SU-DHL-6 (cell line): ENCODE results near the gene ESYT2.
"Not testable (repeated sequence)": the region's sequence is repeated elsewhere in the genome, so short reads cannot be mapped to it uniquely, and the experiment has no call there.

Experiments
- H2AFZ ChIP-seq: fragments of 200-600 bp; sonication (generic); 2 replicates; pipeline ENCODE4 v1.6.1; 2014; ENCODE audit warnings: low read depth, mild to moderate bottlenecking, moderate library complexity, mixed read lengths, antibody characterized with exemption, low read length; ENCODE audit not compliant: severe bottlenecking
- H3F3A ChIP-seq: fragments of 200-600 bp; shearing (Covaris generic); 2 replicates; pipeline ENCODE4 v1.6.0; 2016; ENCODE audit warnings: antibody characterized with exemption, mild to moderate bottlenecking; ENCODE audit not compliant: insufficient read depth
- H3K27ac ChIP-seq: fragments of 200-600 bp; sonication (generic); 2 replicates; pipeline ENCODE4 v1.5.1; 2016; ENCODE audit warnings: low read depth, mild to moderate bottlenecking, low read length, moderate library complexity, mixed read lengths
- H3K27me3 ChIP-seq: fragments of 200-600 bp; sonication (generic), shearing (Covaris generic); 2 replicates; pipeline ENCODE4 v1.6.0; 2014; ENCODE audit warnings: mild to moderate bottlenecking, low read length
- H3K36me3 ChIP-seq: fragments of 200-600 bp; sonication (generic); 2 replicates; pipeline ENCODE4 v1.6.1; 2014; ENCODE audit warnings: mild to moderate bottlenecking, low read length, mixed read lengths
- H3K4me2 ChIP-seq: fragments of 300-600, 200-600 bp; shearing (Covaris generic), sonication (generic); 2 replicates; pipeline ENCODE4 v1.6.0; 2014; ENCODE audit warnings: low read length, low read depth, mild to moderate bottlenecking; ENCODE audit not compliant: poor library complexity, severe bottlenecking
- H3K4me3 ChIP-seq: fragments of 200-600 bp; sonication (generic); 2 replicates; pipeline ENCODE4 v1.5.1; 2014; ENCODE audit warnings: antibody characterized with exemption, low read length, mild to moderate bottlenecking, mixed read lengths; ENCODE audit not compliant: insufficient read depth, poor library complexity, severe bottlenecking
- H3K79me2 ChIP-seq: fragments of 200-600 bp; sonication (generic); 2 replicates; pipeline ENCODE4 v1.6.1; 2014; ENCODE audit warnings: mild to moderate bottlenecking, low read length, moderate library complexity; ENCODE audit not compliant: insufficient read depth
- H3K9ac ChIP-seq: fragments of 200-600 bp; sonication (generic); 2 replicates; pipeline ENCODE4 v1.7.0; 2014; ENCODE audit warnings: mild to moderate bottlenecking, low read length
- H3K9me2 ChIP-seq: fragments of 200-600 bp; sonication (generic); replicated peaks from 2 replicates; pipeline ENCODE4 v1.6.1; 2014; ENCODE audit warnings: low read length; ENCODE audit not compliant: insufficient read depth
- H3K9me3 ChIP-seq: fragments of 200-600 bp; sonication (generic); 2 replicates; pipeline ENCODE4 v1.6.1; 2014; ENCODE audit warnings: low read length, mixed read lengths; ENCODE audit not compliant: insufficient read depth
- H4K20me1 ChIP-seq: fragments of 200-600 bp; sonication (generic); 2 replicates; pipeline ENCODE4 v1.6.1; 2014; ENCODE audit warnings: low read depth, mild to moderate bottlenecking, antibody characterized with exemption, low read length, moderate library complexity, mixed read lengths
- CTCF ChIP-seq: fragments of 200-600 bp; sonication (generic); IDR thresholded peaks from one replicate; pipeline ENCODE4 v1.5.1; 2017; ENCODE audit warnings: antibody characterized with exemption, mild to moderate bottlenecking, low read length, moderate library complexity; ENCODE audit not compliant: insufficient read depth, poor library complexity, severe bottlenecking
- EZH2phosphoT487 ChIP-seq: fragments of 200-600 bp; sonication (generic), shearing (Covaris generic); conservative IDR thresholded peaks from 2 replicates; pipeline ENCODE4 v1.6.1; 2018; ENCODE audit warnings: mild to moderate bottlenecking, antibody characterized with exemption, low read length, moderate library complexity, mixed read lengths

The ESYT2 gene

DNA sequence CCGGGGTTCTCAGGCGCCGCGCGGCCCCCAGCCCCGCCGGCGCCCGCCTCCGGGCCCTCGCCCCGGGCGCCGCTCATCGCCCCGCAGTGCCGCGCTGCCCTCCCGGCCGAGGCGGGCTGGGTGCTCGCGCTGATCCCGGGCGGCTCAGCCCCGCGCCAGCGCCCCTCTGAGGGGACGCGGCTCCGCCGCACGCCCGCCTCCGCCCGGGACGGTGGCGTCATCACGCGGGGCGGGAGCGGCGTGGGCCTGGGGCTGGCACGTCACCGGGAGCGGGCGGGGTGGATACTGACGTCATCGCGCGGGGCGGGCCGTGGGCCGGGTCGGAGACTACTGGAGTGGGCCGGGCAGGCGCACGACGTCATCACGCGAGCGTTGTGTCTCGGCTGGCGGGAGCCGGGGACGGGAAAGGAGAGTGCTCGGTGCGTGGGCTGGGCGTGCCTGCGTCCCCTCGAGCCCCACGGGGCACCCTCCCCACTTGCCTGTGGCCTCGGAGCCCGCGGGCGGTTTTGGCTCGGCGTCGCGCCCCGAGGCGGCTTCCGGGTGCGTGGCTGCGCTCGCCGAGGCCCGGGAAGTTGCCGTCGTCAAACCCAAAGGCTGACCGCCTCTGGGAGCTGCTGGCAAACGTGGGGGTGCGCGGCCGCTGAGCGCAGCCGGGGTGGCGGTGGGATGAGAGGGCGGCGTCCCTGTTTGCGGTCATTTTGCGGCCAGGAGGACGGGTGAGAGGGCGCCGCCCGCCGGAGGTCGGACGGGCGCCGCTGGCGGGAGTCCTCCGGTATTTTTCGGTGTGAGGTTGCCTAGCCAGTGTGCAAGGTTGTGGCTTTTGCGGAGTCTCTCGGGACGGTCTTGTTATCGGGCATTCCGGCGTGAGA is at the start of gene ESYT2:
ESYT2 (minus strand) TSS at position 168 of the 869 bp plus-strand sequence; CDS start at position 77, 91 bp downstream.
- H3F3A ChIP-seq, result no peaks in the 10 kb centered on the region; the same call in 1 of the 2 replicates
- peak within 1 kb of the TSS; percentile 84 for H2AFZ ChIP-seq
- peak within 1 kb of the TSS; percentile 74 for H3K4me2 ChIP-seq
- H3K9me2 ChIP-seq, result no peaks in the 10 kb centered on the region
- peak within 1 kb of the TSS; percentile 67 for H3K27ac ChIP-seq
- peak within 1 kb of the TSS; percentile 78 for H3K4me3 ChIP-seq
- H3K9ac ChIP-seq, result peak within 1 kb of the TSS; percentile 87
- no peaks in the 10 kb centered on the region for H3K27me3 ChIP-seq
- no peaks in the 10 kb centered on the region for H3K36me3 ChIP-seq
- TF ChIP-seq EZH2phosphoT487 (no peak), CTCF (no peak)
- no peaks in the 10 kb centered on the region; the same call in 1 of the 2 replicates for H4K20me1 ChIP-seq
- peaks cover 15% of the 10 kb centered on the region for H3K79me2 ChIP-seq
- no peaks in the 10 kb centered on the region for H3K9me3 ChIP-seq

DNA sequence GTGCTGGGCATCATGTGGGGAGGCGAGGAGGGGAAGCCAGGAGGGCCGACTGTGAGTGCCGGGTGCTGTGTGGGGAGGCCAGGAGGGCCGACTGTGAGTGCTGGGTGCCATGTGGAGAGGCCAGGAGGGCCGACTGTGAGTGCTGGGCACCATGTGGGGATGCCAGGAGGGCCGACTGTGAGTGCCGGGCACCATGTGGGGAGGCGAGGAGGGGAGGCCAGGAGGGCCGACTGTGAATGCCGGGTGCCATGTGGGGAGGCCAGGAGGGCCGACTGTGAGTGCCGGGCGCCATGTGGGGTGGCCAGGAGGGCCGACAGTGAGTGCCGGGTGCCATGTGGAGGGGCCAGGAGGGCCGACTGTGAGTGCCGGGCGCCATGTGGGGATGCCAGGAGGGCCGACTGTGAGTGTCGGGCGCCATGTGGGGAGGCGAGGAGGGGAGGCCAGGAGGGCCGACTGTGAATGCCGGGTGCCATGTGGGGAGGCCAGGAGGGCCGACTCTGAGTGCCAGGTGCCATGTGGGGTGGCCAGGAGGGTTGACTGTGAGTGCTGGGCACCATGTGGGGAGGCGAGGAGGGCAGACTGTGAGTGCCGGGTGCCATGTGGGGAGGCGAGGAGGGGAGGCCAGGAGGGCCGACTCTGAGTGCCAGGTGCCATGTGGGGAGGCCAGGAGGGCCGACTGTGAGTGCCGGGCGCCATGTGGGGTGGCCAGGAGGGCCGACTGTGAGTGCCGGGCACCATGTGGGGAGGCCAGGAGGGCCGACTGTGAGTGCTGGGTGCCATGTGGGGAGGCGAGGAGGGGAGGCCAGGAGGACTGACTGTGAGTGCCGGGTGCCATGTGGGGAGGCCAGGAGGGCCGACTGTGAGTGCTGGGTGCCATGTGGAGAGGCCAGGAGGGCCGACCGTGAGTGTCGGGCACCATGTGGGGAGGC is 49.1 kb upstream of the ESYT2 start:
- not testable (repeated sequence) for H2AFZ ChIP-seq, H3K4me2 ChIP-seq, H3K4me3 ChIP-seq, H3F3A ChIP-seq, H3K79me2 ChIP-seq, H3K9me2 ChIP-seq, H3K9ac ChIP-seq, H3K9me3 ChIP-seq, H4K20me1 ChIP-seq, H3K36me3 ChIP-seq, H3K27me3 ChIP-seq, H3K27ac ChIP-seq

- H3F3A ChIP-seq, result no peaks in the 10 kb centered on the region
- H3K27me3 ChIP-seq, result no peaks in the 10 kb centered on the region
- H3K27ac ChIP-seq, result no peak overlapping the region
- no peaks in the 10 kb centered on the region for H4K20me1 ChIP-seq
- no peaks in the 10 kb centered on the region for H3K9me3 ChIP-seq
- no peak for TF ChIP-seq EZH2phosphoT487
- TF ChIP-seq CTCF, result no peak
- H3K9ac ChIP-seq, result no peak overlapping the region
- no peak overlapping the region for H3K4me3 ChIP-seq
- no peaks in the 10 kb centered on the region for H3K79me2 ChIP-seq
- no peak overlapping the region for H2AFZ ChIP-seq
- H3K36me3 ChIP-seq, result no peaks in the 10 kb centered on the region
- no peak overlapping the region for H3K4me2 ChIP-seq
- H3K9me2 ChIP-seq, result no peaks in the 10 kb centered on the region
Observed at GRCh38 chr7:158876984-158877383, 47.7 kb upstream of the ESYT2 start.
